Measurements from ENCODE around the gene SOWAHB.

DNA sequence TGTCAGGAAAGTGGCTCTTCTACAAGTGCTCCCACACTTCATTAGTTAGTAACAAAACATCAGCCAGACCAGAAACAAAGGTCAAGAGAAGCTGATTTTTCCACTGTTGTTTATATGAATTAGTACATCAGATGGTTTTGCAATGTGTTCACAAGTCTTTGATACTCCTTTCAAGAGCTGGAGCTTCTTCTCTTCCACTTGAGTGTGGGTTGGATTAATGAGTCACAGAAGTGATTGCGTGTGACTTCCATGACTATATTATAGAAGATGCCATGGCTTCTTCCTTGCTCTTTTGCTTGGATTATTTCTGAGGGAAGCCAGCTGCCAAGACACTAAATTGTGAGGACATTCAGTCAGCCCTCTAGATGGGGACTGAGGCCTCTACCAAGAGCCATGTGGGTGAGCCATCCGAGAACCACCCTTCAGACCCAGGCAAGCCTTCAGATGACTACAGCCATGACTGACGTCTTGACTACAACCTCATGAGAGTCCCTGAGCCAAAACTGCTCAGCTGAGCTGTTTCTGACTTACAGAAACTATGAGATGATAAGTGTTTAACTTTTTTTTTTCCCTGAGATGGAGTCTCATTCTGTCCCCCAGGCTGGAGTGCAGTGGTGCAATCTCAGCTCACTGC, 18.1 kb downstream of the SOWAHB start:
- TF ChIP-seq POLR2AphosphoS5 (IDR thresholded peaks at IDR 0.05; ENCODE audit: borderline replicate concordance, low read depth, low read length) (no peak), EZH2 (IDR thresholded peaks at IDR 0.05) (no peak)
